Activated CD4-positive, CD25-positive, alpha-beta regulatory T cell treated with anti-CD3 and anti-CD28 coated beads, Interleukin-2, amount 50 U/mL, for 24 hours (primary cell): ENCODE results near the gene EYA4.
"Not testable (repeated sequence)": the region's sequence is repeated elsewhere in the genome, so short reads cannot be mapped to it uniquely, and the experiment has no call there.

ENCODE experiments used
- ATAC-seq, 2 donors: fragments of 150-1000 bp; cut with Tn5 transposase; one replicate each; pipeline ENCODE4 v1.10.0; 2021; ENCODE audit warnings: mild to moderate bottlenecking in 1 of 2, moderate library complexity in 1 of 2

The EYA4 gene

GRCh38 chr6:133542056-133542821 is 301.1 kb downstream of the EYA4 start:
- ATAC-seq: no peak

- ATAC-seq: no peak
These were observed 303.3 kb downstream of the EYA4 start for GRCh38 chr6:133544419-133544818.

- ATAC-seq: no peak
These were observed 304.9 kb downstream of the EYA4 start for GRCh38 chr6:133546098-133546497.

- no peak for ATAC-seq
These were observed 306.0 kb downstream of the EYA4 start for GRCh38 chr6:133547136-133547535.

GRCh38 chr6:133548423-133549159 is 307.4 kb downstream of the EYA4 start:
- no peak for ATAC-seq

- no peak for ATAC-seq
These were observed 308.2 kb downstream of the EYA4 start for GRCh38 chr6:133549371-133549801.

- ATAC-seq: no peak
These were observed 308.9 kb downstream of the EYA4 start for GRCh38 chr6:133550026-133550425.

- no peak for ATAC-seq
These were observed 310.3 kb downstream of the EYA4 start for GRCh38 chr6:133551436-133551835.

- no peak for ATAC-seq
These were observed 310.7 kb downstream of the EYA4 start for GRCh38 chr6:133551847-133552341.

- ATAC-seq: no peak
These were observed 312.5 kb downstream of the EYA4 start for GRCh38 chr6:133553652-133554051.

- not testable (repeated sequence) for ATAC-seq
These were observed 313.0 kb downstream of the EYA4 start for GRCh38 chr6:133554121-133554520.

GRCh38 chr6:133555685-133556084 is 314.5 kb downstream of the EYA4 start:
- ATAC-seq: no peak

GRCh38 chr6:133559926-133560325 is 318.8 kb downstream of the EYA4 start:
- no peak for ATAC-seq

GRCh38 chr6:133567636-133568035 is 326.5 kb downstream of the EYA4 start:
- no peak for ATAC-seq

- ATAC-seq: peak; percentile 65 to 74
These were observed 328.1 kb downstream of the EYA4 start for GRCh38 chr6:133568970-133569889.

- ATAC-seq: no peak
These were observed 330.5 kb downstream of the EYA4 start for GRCh38 chr6:133571681-133572080.

- ATAC-seq: no peak
These were observed 336.7 kb downstream of the EYA4 start for GRCh38 chr6:133577851-133578250.
